ENCODE measurements around the gene MAB21L1.
A peak's percentile ranks its signal among the peaks of the same experiment; 100 is the strongest.

The MAB21L1 gene

DNA sequence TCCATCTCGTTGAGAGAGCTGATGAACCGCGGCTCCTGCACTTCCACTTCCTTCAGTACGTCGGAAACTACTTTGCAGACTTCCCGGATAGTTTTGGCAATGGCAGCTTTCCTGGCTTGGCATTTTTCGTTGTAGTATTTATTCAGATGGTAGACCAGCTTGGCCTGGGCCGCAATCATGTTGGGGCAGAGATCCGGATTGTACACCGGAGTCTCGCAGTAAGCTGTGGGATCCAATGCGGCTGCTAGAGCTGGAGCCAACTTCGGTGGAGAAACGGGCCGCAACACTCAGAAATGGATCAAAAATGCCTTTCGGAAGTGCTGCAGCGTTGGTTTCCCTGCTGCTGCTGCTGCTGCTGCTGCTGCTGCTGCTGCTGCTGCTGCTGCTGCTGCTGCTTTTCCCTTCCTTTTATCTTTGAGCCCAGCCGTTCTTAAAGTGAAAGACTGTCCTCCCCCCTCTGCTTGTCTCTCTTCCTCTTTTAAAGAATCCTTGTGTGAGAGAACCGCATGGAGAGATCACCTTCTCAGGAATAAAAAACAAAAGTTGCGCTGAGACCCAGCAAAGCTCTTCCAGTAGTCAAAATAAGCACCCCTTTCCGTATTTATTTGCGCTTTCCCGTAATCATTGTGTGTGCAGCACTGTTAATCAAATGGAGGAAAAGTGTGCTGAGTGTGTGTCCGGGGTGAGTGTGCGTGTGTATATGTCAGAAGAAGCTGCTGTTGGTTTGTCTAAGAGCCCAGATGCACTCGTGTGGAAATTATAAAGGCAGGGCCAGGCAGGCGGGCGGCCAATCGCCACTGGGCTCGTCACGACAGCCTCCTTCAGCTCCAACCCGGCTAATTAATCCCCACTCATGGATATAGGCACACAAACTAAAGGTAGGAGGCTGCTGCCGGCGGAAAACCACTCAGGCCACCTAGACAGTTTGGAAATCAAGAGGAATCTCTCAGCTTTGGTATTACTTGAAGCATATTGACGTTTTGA lies at the start of gene MAB21L1:
Gene MAB21L1 (minus strand): TSS at position 730 of the 984 bp plus-strand sequence. CDS start 551 bp downstream, at position 179.
- DNase-seq (ENCODE audit: low spot score): peak; percentile 74

- no peak for DNase-seq (ENCODE audit: low spot score)
Observed at GRCh38 chr13:35524171-35524570, 47.7 kb upstream of the MAB21L1 start.

- DNase-seq (ENCODE audit: low spot score): no peak
Observed at GRCh38 chr13:35518337-35518946, 42.0 kb upstream of the MAB21L1 start.

DNA sequence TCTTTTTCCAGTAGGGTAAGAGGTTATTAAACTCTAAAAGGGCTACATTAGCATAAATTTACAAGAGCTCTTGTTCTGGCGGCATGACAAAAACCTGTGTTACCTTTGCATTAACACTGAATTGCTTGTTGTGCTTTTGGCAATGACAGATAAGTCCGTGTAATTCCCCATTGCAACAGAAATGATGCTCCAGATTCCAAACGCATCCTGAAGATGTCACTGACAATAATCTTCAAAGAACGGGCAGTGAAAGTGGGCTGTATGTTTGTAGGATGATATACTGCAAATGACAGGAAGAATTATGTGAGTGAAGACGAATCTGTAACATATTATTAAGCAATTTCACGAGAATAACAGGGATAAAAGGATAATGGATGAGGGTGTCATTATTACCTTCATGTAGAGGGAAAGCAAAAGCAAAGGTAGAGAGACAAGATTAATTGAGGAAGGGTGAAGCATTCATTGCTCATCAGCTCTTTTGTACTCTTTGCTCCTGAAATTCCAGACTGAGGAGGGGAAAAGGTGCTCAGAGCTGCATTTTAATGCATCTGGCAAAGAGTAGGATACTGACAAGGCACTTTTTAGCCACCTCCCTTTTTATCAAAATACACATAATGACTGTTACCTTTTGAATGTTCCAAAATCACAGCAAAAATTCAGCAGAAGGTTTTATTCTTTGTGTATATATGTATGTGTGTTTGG lies 38.5 kb upstream of the MAB21L1 start:
- no peak for DNase-seq (ENCODE audit: low spot score)

DNA sequence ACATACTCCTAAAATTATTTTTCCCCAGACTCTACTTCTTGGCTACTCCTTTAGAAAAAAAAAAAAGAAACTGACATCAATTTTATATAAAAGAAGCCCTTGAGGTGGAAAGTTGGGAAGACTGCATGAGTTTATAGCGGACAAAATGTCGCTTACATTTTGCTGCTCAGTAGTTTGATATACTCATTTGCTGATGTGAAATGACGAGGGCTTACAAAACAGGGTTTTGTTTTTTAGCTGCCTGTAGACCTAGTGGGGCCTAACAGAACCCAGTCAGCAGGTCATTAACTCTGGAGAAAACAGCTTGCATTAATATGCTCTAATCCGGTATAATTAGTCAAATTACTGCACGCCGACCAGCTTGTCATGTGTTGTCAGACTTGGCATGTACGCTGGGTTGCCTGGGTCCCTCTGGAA lies 37.6 kb upstream of the MAB21L1 start:
- no peak for DNase-seq (ENCODE audit: low spot score)

DNA sequence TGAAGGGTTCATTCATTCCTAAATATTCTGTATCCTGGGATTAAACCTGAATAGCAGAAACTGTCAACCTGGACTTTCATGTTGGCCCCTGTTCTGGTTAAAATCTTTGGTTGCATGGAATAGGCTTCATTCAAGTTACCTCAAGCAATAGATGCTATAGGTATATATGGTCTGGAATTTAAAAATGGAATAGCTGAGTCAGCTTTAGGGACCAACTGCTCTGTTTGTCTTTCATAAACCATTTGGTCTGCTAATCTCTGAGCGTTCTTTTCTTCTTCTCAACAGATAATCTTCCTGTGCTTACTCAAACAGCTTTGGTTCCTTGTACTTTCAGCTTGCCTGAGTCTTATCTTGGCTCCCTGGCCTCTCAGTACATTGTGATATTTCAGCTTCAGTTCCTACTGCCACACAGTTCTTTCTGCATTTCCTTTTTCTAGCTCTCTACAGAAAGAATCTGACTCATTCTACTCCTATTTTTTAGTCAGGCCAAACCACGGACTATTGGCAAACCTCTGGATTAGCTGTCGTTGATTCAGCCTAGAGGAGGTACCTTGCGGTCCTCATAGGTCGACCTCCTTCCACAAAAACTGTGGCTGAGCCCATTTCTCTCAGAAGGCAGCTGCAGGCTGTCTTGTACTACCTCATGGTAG lies 35.9 kb upstream of the MAB21L1 start:
- DNase-seq (ENCODE audit: low spot score): no peak

DNA sequence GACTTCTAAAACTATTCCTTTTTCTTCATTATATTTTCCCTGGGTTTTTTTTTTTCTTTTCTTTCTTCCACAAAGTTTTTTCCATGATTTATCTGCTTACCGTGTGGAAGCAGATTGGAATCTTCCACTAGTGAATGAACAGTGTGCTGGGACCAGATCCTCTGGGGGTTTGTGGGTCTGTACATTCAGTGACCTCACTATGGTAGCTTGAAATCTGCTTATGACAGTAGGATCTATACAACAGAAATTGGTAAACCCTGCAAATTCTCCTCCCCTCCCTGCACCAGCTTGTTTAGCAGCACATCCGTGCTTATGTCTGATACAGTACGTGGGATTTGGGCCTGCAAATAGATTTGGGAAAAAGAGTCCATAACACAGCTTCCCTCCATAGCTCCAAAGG lies 26.0 kb upstream of the MAB21L1 start:
- DNase-seq (ENCODE audit: low spot score): no peak

GRCh38 chr13:35501661-35502235 lies 25.3 kb upstream of the MAB21L1 start:
- DNase-seq (ENCODE audit: low spot score): no peak

GRCh38 chr13:35500144-35500543 lies 23.7 kb upstream of the MAB21L1 start:
- no peak for DNase-seq (ENCODE audit: low spot score)

GRCh38 chr13:35499676-35500075 lies 23.2 kb upstream of the MAB21L1 start:
- DNase-seq (ENCODE audit: low spot score): no peak

DNA sequence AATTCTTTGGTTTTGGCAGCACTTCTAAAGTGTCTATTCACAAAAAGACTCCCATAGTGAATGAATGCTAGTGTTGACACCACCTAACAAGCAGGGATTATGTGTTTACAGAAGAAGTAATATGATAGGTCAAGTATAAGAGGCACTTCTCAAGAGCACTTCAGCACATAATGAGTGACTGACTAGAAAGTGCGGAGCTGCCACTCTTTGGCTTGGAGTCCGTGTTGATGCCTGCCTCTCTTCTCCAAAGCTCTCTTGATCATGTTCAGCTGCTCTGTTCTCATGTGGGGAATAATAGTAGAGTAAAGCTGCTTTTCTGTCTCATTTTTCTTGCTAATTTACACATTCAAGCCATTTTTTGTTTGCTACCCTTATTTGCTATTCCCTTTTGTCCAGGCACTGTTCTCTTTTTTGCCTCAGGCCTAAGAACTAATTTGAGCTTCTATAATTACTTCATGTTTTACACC lies 22.7 kb upstream of the MAB21L1 start:
- DNase-seq (ENCODE audit: low spot score): no peak

DNA sequence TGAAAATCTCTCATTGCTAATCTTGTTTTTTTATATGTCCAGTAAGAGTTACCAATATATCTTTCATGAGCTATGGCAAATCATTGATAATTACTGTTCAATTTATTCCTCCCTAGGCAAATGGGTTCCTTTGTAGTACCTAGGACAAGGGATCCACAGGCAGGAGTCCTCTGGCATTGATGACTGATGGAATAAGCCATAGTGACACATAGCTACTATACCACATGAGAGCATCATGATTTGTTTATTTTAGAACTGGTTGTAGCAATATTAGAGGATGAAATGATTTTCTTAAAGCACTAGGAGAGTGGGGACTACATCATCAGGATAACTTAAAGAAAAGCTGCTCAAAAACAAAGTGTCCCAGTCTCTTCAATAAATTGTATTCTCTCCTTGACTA lies 21.7 kb upstream of the MAB21L1 start:
- DNase-seq (ENCODE audit: low spot score): no peak

DNA sequence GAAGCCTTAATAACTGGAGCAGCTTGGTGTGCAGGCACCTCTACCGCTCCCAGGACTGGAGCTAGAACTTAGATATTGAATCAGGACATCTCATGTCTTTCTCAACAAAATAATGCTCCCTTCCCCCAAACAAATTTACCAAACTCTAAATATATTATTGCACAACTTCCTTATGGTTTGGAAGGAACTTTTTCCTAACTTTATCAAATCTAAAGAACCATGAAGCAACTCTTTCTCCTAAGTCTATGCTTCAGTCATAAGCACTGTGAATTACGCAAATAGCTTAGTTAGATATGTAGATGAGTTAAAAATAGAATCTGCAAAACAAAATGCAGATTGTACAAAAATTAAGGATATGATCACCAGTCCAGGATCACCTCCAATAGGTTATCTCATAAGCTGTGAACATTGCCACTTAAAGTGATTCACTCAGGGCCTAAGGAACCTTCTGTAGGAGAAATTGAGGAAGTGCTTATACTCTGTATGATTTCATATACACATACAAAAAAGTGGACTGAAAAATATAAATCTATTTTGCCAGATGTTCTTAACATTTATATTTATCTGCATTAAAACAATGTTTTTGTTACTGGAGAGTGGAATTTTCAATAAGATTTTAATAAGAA lies 20.4 kb upstream of the MAB21L1 start:
- no peak for DNase-seq (ENCODE audit: low spot score)

- no peak for DNase-seq (ENCODE audit: low spot score)
Observed at GRCh38 chr13:35496006-35496405, 19.5 kb upstream of the MAB21L1 start.

GRCh38 chr13:35489050-35489449 lies 12.6 kb upstream of the MAB21L1 start:
- DNase-seq (ENCODE audit: low spot score): no peak

DNA sequence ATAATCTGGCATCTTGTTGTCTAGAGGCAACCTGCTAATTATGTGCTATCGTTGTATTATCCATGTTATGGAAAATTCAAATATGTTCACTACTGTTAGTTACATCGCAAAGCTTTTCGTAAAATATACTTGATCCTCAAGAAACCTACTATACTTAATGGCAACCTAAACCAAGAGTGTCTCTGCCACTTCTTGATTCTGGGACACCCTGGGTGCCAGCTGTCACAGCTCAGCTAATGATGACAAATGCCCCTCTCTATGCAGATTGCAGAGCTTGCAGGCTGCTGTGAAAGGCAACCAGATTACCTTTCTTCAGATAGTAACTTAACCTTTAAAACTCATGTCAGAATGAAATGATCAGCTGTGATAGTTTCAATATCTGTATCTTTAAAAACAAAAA lies 8.9 kb upstream of the MAB21L1 start:
- no peak for DNase-seq (ENCODE audit: low spot score)

GRCh38 chr13:35484384-35484783 lies 7.9 kb upstream of the MAB21L1 start:
- no peak for DNase-seq (ENCODE audit: low spot score)

GRCh38 chr13:35483761-35484160 lies 7.3 kb upstream of the MAB21L1 start:
- DNase-seq (ENCODE audit: low spot score): no peak

DNA sequence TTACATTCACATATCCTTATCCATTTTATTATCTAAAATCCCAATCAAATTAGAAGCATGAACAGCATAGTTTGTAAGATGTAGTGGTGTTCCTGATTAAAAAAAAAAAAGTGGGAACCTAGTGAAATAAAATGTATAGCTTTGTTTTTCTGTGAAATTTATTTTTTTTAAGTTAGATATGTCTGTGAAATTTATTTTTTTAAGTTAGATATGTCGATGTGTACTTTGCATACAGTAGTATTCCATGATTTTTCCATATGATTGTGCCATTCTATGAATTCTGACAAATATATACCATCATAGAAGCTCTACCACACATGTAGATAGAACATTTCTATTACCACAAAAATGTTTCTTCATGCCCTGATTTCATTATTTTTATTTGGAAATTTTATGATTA lies 6.0 kb upstream of the MAB21L1 start:
- no peak for DNase-seq (ENCODE audit: low spot score)

DNA sequence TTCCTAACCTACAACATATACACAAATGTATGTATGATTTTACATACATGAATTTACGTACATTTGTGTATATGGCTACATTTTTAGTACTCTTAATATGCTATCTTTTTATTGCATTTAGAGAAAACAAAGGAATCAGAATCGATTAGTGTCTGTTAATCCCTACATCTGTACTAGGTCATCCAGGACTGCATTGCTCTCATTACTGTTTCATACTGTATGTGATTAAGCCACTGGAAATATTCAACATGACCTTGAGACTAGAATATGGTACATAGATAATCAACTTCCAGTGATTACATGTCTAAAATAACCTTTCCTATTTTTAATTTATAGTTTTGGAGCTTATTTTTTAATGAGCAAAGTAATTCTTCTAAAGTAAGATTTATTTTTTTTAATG lies 5.3 kb upstream of the MAB21L1 start:
- no peak for DNase-seq (ENCODE audit: low spot score)

DNA sequence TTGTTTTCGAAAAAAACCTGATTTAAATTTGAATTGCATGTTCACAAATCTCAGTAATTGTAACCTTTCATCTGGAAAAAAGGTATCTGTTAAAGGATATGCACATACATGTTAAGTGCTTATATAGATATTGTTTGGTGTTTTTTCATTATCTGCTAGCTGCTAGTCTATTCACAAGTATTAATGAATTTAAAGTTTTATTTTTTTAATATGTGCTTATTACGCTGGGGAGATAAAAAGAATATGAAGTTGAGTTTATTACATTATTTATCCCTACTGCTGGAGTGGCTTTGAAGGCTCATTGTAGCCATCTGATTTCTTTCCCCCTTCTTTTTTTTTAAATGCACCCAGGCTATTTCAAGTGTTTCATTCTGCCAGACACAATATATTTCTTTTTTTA lies 3.9 kb upstream of the MAB21L1 start:
- DNase-seq (ENCODE audit: low spot score): no peak
